ENCODE results near the gene TNS3. TPM values are rescaled to one million over a fixed set of nuclear protein-coding genes. Genes with fewer than 3 reads are reported as not detected.

The TNS3 gene
- total and polyA plus RNA-seq, 7 donors, result 17.4 to 43.8 (median 28.8) TPM

DNA sequence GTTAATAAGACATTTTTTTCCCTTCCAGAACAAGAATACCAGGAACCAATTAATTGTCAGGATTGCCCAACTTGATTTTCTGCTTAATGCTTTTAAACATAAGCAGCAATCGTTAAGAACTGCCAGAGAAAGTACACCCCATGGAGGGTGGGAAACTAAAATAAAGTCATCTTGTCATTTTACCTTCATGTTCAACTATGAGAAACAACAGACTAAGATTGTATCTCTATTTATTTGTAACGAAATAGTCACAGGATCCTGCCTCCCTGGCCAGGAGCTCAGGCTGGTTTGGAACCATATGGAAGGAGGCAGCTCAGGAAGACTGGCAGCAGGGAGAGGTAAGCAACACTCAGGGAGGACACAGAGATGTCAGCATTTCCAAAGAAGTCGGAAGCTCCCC, 129.6 kb downstream of the TNS3 start:
- DNase-seq, result no peak
- TF ChIP-seq POLR2AphosphoS5 (IDR thresholded peaks at IDR 0.05), result no peak
- TF ChIP-seq, protein P1, sequence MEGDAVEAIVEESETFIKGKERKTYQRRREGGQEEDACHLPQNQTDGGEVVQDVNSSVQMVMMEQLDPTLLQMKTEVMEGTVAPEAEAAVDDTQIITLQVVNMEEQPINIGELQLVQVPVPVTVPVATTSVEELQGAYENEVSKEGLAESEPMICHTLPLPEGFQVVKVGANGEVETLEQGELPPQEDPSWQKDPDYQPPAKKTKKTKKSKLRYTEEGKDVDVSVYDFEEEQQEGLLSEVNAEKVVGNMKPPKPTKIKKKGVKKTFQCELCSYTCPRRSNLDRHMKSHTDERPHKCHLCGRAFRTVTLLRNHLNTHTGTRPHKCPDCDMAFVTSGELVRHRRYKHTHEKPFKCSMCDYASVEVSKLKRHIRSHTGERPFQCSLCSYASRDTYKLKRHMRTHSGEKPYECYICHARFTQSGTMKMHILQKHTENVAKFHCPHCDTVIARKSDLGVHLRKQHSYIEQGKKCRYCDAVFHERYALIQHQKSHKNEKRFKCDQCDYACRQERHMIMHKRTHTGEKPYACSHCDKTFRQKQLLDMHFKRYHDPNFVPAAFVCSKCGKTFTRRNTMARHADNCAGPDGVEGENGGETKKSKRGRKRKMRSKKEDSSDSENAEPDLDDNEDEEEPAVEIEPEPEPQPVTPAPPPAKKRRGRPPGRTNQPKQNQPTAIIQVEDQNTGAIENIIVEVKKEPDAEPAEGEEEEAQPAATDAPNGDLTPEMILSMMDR (IDR thresholded peaks at IDR 0.05), result no peak
- TF ChIP-seq POLR2A (IDR thresholded peaks at IDR 0.05), result no peak
- TF ChIP-seq EP300 (IDR thresholded peaks at IDR 0.05), result no peak
- Histone ChIP-seq H3K4me1 (peaks cover 0 to 52% (median 49%) of the 10 kb centered on the region in 4 donors), H3K9me3 (no peaks in the 10 kb centered on the region), H3K36me3 (no peaks in the 10 kb centered on the region), H3K4me3 (no peak overlapping the region), H3K27ac (peak overlapping the region; percentile 52 to 70 (median 61)), H3K27me3 (no peaks in the 10 kb centered on the region)
- 75 to 78% methylated on average over 3 of the region's 3 CpGs for WGBS, 2 donors
- intact Hi-C loops (cut with DNase I), result loop anchor here (5.0 kb wide), 1 partner anchor 130 kb away; the partner anchor contains the start of gene TNS3

DNA sequence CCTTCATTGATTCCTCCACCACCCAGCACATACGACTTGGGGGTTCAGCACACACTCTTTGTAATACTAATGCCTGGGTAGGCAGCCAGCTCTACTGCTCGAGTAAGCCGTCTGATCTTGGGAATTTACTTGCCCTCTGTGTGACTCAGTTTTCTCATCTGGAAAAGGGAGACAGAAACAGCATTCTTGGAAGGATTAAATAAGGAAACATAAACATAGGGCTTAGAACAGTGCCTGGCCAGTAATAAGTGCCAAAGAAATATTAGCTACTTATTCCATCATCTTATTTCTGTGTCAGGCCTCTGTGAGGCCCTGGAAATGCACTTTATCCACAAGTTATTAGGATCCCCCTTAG, 130.1 kb downstream of the TNS3 start:
- TF ChIP-seq EP300 (IDR thresholded peaks at IDR 0.05) (no peak), POLR2AphosphoS5 (IDR thresholded peaks at IDR 0.05) (no peak), POLR2A (IDR thresholded peaks at IDR 0.05) (no peak)
- TF ChIP-seq, protein P1 (IDR thresholded peaks at IDR 0.05), result no peak
- H3K27ac ChIP-seq, result peak overlapping the region; percentile 52 to 70 (median 61)
- H3K9me3 ChIP-seq, result no peaks in the 10 kb centered on the region
- no peaks in the 10 kb centered on the region for H3K27me3 ChIP-seq
- H3K4me1 ChIP-seq, result peaks cover 0 to 52% (median 49%) of the 10 kb centered on the region in 4 donors
- intact Hi-C loops (cut with DNase I), result loop anchor here (5.0 kb wide), 1 partner anchor 130 kb away; the partner anchor contains the start of gene TNS3
- no peaks in the 10 kb centered on the region for H3K36me3 ChIP-seq
- H3K4me3 ChIP-seq, result no peak overlapping the region
- WGBS, 2 donors, result 18 to 60% methylated on average over 3 of the region's 3 CpGs
- DNase-seq, result no peak

DNA sequence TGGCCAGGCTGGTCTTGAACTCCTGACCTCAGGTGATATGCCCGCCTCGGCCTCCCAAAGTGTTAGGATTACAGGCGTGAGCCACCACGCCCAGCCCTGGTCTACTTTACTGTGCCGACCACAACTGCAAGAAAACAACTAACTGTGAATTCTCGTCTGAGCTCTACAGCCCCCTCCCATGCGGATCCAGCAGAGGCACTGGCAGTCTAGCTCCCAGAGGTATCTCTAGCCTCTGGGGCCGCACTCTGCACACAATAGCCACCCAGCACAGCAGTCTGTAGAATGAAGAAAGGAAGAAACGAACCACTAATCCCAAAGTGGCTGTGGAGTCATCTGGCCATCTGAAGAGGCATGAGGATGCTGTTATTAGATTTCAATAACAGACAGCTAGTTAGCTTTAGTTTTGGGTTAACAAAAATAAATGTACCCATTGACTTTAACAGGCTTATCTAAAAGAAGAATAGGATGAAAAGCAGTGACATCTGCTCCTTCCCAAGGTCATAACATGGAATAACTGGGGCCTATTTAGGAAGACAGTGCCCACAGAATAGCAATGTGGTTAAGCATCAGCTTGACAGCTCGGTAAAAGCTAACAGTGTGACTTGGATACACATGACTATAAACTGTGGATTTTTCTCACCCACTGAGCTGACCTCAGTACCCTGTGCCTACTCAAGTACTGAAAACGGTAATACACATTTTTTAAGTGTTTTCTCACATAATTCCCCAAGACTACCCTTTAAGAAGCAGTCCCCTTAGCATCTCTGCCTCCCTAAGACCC, 131.9 kb downstream of the TNS3 start:
- no peaks in the 10 kb centered on the region for H3K36me3 ChIP-seq
- no peaks in the 10 kb centered on the region for H3K9me3 ChIP-seq
- H3K27ac ChIP-seq, result peak overlapping the region; percentile 52 to 70 (median 61)
- 74 to 86% methylated on average over 11 of the region's 11 CpGs for WGBS, 2 donors
- no peak for TF ChIP-seq POLR2AphosphoS5 (IDR thresholded peaks at IDR 0.05)
- TF ChIP-seq EP300 (IDR thresholded peaks at IDR 0.05), result no peak
- no peak for TF ChIP-seq POLR2A (IDR thresholded peaks at IDR 0.05)
- TF ChIP-seq, protein P1 (IDR thresholded peaks at IDR 0.05), result no peak
- intact Hi-C loops (cut with DNase I), result loop anchor here (5.0 kb wide), 1 partner anchor 132 kb away; the partner anchor contains the start of gene TNS3
- no peak overlapping the region for H3K4me3 ChIP-seq
- peaks cover 0 to 66% (median 56%) of the 10 kb centered on the region in 4 donors for H3K4me1 ChIP-seq
- DNase-seq, result no peak
- H3K27me3 ChIP-seq, result no peaks in the 10 kb centered on the region

DNA sequence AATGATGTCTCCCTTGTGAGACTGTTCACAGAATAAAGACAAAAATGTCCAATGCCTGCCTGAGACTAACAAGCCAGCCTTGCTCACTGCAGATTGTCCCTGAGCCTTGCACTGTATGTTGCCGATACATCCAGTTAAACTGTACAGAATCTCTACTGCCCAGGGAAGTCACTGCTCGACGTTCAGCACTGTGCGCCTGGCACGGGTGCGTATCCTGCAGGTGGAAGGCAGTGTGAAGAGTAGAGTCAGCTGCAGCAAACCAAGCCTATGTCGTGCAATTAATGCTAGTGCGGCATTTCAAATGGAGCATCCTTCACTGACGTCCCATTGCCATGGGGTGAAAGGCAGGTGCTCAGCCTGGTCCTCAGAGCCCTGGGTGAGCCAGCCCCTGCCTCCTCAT, 132.9 kb downstream of the TNS3 start:
- intact Hi-C loops (cut with DNase I), result no loop called here
- no peaks in the 10 kb centered on the region for H3K27me3 ChIP-seq
- no peak for DNase-seq
- peaks cover 0 to 64% (median 49%) of the 10 kb centered on the region in 4 donors for H3K4me1 ChIP-seq
- 92 to 94% methylated on average over 9 of the region's 9 CpGs for WGBS, 2 donors
- no peaks in the 10 kb centered on the region for H3K9me3 ChIP-seq
- H3K36me3 ChIP-seq, result no peaks in the 10 kb centered on the region
- TF ChIP-seq EP300 (IDR thresholded peaks at IDR 0.05) (no peak), POLR2A (IDR thresholded peaks at IDR 0.05) (no peak), POLR2AphosphoS5 (IDR thresholded peaks at IDR 0.05) (no peak)
- TF ChIP-seq, protein P1 (IDR thresholded peaks at IDR 0.05), result no peak
- H3K4me3 ChIP-seq, result no peak overlapping the region
- H3K27ac ChIP-seq, result no peak overlapping the region
